ENCODE data around the gene HES2. TPM values are rescaled to one million over a fixed set of nuclear protein-coding genes. Genes with fewer than 3 reads are reported as not detected.
"Not testable (repeated sequence)": the region's sequence is repeated elsewhere in the genome, so short reads cannot be mapped to it uniquely, and the experiment has no call there.

The HES2 gene
- total RNA-seq, 1 donor from 2014 or later, result 0.24 TPM

GRCh38 chr1:6437012-6437700 is 17.4 kb upstream of the HES2 start:
- not testable (repeated sequence) for DNase-seq (ENCODE audit: low spot score)

DNA sequence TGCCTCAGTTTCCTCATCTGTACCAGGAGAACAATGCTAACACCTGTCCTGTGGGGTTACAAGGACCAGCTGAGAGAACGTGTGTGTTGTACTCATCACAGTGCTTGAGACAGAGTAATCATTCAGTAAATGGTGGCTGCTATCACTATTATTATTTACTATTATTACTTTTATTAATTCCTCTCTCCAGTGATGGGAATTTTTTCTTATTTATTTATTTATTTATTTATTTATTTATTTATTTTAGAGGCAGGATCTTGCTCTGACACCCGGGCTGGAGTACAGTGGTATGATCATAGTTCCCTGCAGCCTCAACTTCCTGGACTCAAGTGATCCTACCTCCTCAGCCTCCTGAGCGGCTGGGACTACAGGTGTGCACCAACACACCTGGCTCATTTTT is 16.6 kb upstream of the HES2 start:
- DNase-seq (ENCODE audit: low spot score), result not testable (repeated sequence)

DNA sequence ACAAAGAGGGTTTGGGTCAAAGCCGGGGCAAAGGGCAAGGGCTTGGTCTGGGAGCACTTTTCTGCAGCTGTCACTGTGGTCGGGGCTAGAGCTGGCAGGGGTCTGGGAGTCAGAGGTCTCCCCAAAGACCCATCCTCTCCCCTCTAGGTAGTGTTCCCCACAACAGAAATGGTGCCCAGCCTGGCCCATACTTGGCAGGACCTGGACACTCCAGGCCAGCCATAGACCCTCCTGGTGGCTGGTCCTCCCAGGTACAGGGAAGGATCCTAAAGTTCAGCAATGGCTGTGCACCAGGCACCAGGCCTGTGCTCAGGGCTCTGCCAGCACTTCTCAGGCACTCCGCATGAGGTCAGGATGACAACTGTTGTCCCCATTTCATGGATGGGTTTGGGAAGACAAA is 15.8 kb upstream of the HES2 start:
- no peak for DNase-seq (ENCODE audit: low spot score)

DNA sequence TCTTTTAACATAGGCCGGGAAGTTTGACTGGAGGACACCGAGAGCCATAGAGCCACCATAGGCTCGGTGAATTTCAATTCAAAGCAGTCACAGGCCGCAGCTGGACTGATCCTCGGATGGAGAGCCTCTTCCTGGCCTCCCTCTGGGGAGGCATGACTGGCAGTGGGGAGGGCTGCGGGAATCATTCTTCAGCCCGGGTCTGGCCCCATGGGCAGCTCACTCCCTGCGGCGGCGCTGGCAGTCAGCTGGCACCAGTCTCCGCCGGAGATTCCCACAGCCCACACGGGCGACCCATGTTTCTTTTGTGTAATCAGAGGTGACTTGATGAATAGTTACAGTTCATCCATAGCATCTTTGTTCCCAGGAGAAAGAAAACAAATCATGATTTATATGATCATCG is 15.4 kb upstream of the HES2 start:
- no peak for DNase-seq (ENCODE audit: low spot score)

DNA sequence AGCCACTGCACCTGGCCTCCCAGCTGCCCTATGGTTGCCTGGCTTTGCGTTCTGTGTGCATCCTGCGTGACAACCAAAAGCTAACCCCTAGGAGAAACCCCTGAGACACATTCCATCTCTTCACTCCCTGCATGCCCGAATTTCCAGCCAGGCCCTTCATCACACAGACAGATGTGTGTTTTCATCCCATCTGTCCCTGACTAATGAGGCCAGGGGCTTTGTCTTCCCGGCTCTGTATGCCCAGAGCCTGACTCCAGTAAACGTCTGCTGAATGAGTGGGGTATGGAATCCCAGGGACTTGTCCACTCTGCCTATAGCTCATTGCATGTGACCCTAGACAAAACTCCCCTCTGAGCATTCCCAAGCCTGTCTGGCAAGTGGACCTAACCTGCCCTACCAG is 14.5 kb upstream of the HES2 start:
- no peak for DNase-seq (ENCODE audit: low spot score)

DNA sequence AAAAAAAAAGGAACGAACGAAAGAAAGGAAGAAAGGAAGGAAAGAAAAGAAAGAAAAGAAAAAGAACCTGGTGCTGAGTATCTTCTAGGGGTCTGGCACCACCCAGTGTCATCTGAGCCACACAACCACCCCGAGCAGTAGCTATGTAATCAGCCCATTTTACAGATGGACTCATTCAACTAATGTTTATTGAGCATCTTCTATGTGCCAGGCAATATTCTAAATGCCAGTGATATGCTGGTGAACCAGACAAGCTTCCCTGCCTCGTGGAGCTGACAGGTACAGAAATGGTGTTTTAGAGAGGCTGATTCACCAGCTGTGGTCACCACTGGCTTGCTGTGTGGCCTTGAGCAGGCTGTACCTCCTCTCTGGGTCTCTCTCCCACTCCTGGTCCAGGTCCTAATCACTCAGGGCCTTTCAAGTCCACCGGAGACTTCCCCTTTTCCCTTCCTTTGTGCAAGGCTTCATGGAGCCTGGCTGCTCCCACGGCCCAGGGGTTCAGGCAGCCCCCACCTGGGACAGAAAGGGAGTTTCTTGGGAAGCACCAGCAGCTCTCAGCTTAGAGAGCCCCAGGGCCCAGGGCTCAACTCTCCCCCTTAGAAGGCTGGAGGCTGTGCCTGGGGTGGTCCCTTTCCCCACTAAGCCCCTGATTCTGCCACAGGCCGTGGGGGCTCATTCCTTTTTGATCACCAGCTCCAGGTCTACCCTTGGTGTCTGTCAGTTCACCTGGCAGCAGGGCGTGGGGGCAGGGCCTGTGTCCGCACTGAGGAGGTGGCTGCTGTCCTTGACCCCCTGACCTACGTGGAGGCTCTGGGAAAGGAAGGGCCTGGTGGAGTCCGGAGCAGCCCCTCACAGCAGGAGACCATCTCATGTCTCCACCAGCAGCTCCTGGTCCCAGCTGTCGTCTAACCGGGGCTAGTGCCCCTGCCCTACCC is 12.2 kb upstream of the HES2 start:
- not testable (repeated sequence) for DNase-seq (ENCODE audit: low spot score)

- not testable (repeated sequence) for DNase-seq (ENCODE audit: low spot score)
These were observed 10.1 kb upstream of the HES2 start for GRCh38 chr1:6429660-6430411.

DNA sequence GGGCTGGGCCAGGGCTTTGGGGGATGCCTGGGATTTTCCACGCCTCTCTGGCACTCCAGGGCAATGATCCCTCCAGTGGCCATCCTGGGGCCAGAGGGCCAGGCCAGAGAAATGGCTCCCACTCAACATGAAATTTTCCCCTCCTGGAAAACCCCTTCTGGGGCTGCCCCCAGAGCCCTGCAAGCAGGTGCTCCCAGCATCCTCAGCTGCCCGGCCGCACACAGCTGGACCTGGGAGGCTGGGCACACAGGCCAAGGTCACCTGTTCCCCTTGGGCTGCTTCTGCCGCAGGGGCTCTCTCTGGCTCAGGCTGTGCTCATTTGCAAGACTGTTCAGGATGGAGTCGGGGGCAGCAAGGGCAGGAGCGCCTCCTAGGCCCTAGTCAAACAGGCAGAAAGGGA is 8.7 kb upstream of the HES2 start:
- DNase-seq (ENCODE audit: low spot score), result not testable (repeated sequence)

DNA sequence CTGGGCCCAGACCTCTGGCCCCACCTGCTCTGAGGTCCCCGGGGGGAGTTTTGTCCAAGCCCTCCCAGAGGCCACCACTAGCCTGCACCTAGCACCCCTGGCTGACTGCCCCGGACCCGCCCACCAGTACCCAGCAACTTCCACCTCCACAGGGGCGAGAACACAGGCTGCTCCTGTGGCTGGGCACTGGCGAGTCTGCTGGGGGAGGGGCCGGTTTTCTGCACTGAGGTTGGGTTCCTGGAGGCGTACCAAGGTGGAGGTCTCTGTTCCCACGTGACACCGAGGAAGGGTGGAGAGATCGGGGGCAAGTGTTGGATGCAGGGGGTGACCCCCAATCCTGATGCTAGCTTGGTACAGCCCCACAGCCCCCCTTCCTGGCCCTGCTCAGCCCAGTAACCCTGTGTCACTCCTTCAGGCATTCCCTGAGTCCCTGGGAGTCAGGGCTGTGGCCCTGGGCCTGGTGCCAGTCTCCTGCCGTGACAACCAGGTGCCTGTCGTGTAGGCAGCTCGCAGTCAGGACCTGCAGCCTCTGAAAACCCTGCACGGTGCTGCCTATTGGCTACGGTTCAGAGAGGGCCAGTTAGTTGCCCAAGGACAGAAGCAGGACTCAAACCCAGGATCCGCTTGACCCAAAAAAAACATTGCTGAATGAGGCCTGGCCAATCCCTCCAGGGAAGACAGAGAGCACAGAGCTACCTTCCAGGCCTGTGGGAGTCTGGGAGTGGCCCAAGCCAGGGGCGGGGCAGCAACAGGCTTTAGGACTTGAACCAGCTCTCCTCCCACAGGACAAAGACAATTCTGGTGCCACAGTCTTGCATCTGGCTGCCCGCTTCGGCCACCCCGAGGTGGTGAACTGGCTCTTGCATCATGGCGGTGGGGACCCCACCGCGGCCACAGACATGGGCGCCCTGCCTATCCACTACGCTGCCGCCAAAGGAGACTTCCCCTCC is 8.0 kb upstream of the HES2 start:
- DNase-seq (ENCODE audit: low spot score), result no peak

GRCh38 chr1:6426972-6427350 is 7.2 kb upstream of the HES2 start:
- DNase-seq (ENCODE audit: low spot score), result no peak

DNA sequence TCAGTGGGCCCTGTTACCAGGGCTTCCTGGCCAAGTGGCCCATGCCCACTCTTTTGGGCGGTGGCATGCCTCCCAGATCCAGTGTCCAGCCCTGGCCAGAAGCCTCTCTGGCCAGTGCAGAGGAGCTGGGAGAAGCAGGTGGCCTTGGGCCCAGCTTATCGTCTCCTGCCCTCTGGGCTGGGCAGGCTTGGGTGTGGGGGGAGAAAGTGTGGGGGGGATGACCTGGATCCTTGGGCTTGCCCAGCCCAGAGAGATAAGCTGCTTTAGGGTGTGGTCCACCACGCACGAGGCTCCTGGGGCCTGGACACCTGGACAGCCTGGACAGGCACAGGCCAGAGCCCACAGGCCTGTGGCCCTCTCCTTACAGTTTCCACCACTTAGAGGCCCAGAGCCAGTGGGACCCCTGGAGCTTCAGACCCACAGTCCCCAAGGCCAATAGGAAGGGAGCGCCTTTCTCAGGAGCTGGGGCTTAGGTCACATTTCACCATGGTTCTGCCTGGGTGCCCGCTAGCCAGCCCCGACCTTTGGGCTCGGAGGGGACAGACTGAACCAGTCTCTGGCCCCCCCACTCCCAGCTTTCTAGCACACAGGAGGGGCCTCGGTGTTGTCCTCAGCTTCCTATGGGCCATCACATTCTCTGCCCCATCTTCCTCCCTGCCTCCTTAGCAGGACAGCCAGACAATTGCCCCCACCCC is 6.7 kb upstream of the HES2 start:
- no peak for DNase-seq (ENCODE audit: low spot score)

DNA sequence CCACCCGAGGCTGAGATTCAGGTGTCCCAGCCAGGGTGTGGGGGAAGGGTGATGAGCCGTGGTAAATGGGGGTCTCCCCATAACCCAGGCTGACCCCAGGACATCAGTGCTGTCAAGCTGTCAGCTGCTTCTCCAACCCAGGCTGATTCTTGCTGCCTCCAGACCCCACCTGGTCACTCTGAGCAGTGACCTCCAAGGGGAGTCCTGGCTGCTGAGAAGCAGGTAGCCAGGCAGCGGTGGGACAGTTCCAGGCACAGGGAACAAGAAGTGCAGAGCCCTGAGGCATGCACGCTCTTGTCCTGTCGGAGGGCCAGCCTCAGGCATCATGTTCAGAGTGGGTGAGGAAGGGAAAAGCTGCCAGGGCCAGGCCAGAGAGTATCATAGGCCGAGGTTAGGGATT is 5.9 kb upstream of the HES2 start:
- no peak for DNase-seq (ENCODE audit: low spot score)

DNA sequence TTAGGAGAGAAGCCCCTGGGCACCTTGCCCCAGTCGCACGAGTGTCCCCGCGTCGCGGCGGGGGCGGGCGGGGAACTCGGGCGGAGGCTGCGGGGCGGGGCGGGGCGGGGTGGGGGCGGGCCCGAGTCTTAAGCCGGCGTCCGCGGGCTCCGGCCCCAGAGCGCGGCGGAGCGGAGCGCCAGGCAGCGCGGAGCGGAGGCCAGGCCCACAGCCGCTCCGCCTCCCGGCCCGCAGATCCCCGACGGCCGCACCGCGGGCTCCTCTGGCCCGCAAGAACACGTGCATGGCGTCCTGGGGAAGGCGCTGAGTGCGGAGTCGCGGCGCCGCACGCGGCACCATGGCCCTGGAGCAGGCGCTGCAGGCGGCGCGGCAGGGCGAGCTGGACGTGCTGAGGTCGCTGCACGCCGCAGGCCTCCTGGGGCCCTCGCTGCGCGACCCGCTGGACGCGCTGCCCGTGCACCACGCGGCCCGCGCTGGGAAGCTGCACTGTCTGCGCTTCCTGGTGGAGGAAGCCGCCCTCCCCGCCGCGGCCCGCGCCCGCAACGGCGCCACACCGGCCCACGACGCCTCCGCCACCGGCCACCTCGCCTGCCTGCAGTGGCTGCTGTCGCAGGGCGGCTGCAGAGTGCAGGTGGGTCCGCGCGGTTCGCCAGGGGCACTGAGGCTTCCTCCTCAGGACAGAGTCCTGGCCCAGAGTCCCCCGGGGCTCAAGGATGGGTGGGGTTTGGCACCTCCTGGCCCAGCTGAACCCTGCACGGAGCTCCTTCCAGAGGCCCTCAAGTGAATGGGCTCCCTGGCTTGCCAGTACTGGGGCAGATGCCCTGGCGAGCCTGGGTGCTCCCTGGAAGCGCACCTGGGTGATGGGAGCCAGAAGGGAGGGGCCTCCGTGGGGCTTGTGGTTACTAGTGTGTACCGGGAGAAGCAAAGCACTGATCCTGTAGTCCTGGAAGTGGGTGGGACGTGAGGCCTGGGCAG is 5.2 kb upstream of the HES2 start, which contains the start of gene ESPN:
ESPN (plus strand) TSS at position 158 of the 975 bp plus-strand sequence; CDS start at position 338, 180 bp downstream.
- no peak for DNase-seq (ENCODE audit: low spot score)

DNA sequence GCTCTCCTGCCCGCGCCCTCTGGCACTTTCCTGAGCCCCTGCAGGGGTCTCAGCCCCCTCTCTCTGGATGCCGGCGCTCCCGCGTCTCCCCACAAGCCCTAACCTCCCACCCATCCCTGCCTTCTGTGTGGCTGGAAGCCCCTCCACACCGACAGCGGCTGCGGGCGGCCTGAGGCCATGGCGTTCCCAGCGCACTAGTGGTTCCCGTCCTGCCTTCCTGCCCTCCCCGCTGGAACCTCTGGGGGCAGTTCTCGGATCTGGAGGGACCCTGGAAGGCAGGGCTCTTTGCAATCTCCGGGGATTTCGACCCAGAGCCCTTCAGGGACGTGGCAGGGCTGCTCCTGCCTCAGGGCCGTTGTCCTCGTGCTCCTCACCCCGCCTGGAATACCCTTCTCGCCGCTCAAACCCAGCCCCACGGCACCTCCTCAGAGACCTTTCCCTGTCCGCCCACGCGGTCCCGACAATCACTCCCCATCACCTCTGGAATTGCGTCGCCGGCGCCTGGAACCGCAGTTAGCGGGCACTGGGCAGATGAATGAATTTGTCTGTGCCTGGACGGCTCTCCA is 4.4 kb upstream of the HES2 start:
- no peak for DNase-seq (ENCODE audit: low spot score)

- DNase-seq (ENCODE audit: low spot score), result no peak
These were observed 3.7 kb upstream of the HES2 start for GRCh38 chr1:6423321-6423999.

DNA sequence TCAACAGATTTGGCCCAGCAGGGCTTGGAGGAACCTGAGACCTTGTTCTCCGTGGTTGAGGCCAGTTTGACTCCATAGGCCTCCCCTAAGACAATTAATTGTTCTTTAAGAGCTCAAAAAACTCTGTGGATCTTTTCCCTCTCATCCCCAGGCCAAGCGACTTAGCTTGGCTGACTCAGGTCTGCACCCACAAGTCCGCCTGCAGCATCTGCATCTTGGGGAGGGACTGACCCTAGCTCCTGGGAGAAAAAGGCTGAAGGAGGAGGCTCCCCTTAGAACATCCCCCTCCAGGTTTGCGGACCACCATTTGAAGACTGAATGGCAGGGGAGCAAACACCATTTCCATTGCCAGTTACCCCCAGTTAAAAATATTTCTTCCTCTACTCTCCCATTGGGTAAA is 1.5 kb upstream of the HES2 start:
- no peak for DNase-seq (ENCODE audit: low spot score)

DNA sequence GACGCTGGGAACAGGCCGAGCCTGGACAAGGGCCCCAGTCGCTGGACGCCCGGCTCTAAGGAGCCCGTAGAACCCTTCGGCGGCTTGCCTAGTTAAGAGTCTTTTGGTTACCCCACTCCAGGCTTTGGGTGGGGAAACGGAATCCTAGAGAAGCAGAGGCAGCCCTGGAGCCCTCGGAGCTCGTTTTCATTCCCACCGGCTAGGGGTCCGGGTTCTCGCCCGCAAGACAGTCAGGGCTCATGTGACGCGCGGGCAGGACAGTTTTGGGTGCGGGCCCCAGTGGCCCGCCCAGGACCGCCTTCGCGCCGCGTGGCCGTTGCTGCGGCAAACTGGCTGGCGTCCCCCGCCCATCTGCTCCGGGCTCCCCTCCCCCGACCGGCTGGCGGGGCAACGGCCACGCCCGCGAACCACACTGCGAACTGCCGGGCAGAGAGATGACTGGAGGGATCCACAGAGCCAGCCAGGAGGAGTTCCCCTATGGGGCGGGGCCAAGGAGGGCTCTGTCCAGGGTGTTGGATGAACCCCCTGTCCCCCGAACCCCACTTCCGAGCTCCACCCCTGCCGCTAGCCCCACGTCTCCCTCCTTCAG is 829 bp upstream of the HES2 start:
- DNase-seq (ENCODE audit: low spot score), result peak; percentile 36

- DNase-seq (ENCODE audit: low spot score), result no peak
These were observed 319 bp downstream of the HES2 start for GRCh38 chr1:6419397-6419803.
